GM12891 (cell line): ENCODE measurements around the gene TMEM131.
A peak's percentile ranks its signal among the peaks of the same experiment; 100 is the strongest.
"Not testable (repeated sequence)": the region's sequence is repeated elsewhere in the genome, so short reads cannot be mapped to it uniquely, and the experiment has no call there.

Experiments used
- DNase-seq: peaks from one replicate; pipeline ENCODE4 v3.0.0; 2011; ENCODE audit warnings: low spot score; ENCODE audit not compliant: insufficient read length
- FAIRE-seq: peaks from 2 replicates; lab custom pipeline; 2011; peaks lifted over from hg19 to GRCh38; lab: Jason Lieb, UNC
- PAX5 ChIP-seq: IDR thresholded peaks from 2 replicates; pipeline ENCODE4 v1.6.1; 2011; ENCODE audit warnings: low read length, moderate library complexity, mild to moderate bottlenecking; ENCODE audit not compliant: insufficient read depth, severe bottlenecking
- POLR2A ChIP-seq: IDR thresholded peaks from 2 replicates; pipeline ENCODE4 v1.6.1; 2011; ENCODE audit warnings: low read depth, low read length, control low read depth
- POLR2AphosphoS5 ChIP-seq: IDR thresholded peaks from 2 replicates; pipeline ENCODE4 v1.6.1; 2011; ENCODE audit warnings: low read depth, low read length, control low read depth
- POU2F2 ChIP-seq: IDR thresholded peaks from 2 replicates; pipeline ENCODE4 v1.6.1; 2011; ENCODE audit warnings: low read depth, mild to moderate bottlenecking, control low read depth, low read length, moderate library complexity
- SPI1 ChIP-seq: IDR thresholded peaks from 2 replicates; pipeline ENCODE4 v1.6.1; 2011; ENCODE audit warnings: low read depth, low read length, control low read depth
- TAF1 ChIP-seq: IDR thresholded peaks from 2 replicates; pipeline ENCODE4 v1.6.1; 2011; ENCODE audit warnings: low read depth, low read length, control low read depth

The TMEM131 gene

DNA sequence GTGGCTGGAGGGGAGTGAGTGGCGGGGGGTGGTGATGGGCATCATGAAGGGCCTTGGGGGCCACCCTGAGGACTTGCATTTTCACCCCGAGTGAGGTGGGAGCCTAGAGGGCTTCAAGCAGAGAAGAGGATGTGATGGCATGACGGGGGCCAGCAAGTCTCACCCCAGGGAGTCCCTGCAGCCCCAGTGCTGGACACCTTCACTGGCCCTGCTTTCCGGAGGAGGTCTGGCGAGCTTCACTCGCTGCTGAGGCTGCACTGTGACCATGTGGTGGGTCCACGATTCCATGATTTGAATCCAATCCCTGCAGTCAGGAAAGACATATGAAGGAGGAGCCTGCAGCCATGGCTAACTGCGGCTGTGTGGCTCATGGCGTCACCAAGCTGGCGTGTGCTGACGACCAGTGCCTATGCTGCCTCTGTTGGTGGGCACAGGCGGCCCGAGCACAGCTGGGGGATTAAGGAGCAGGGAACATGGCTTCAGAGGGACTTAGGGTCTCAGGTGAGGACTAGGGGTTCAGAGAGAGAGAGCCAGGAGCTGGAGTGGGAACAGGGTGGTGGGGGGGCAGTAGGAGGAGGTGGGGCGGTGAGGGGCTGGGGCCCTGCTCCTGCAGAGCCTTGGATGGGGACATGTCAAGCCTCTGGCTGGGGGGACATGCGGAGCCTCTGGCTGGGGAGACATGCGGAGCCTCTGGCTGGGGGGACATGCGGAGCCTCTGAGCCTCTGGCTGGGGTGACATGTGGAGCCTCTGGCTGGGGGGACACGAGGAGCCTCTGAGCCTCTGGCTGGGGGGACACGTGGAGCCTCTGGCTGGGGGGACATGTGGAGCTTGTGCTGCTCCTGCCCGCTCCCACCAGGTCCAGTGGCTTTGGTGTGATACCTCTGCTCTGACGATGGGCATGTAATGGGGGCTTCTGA is 278.8 kb downstream of the TMEM131 start:
- no peak for DNase-seq
- FAIRE-seq, result no peak
- TF ChIP-seq POU2F2, result no peak
- TF ChIP-seq TAF1, result no peak
- no peak for TF ChIP-seq POLR2AphosphoS5
- no peak for TF ChIP-seq SPI1
- TF ChIP-seq PAX5, result no peak
- no peak for TF ChIP-seq POLR2A

GRCh38 chr2:97715951-97716694 is 279.6 kb downstream of the TMEM131 start:
- no peak for DNase-seq
- FAIRE-seq, result no peak
- TF ChIP-seq POU2F2 (no peak), TAF1 (no peak), PAX5 (no peak), SPI1 (no peak), POLR2AphosphoS5 (no peak), POLR2A (no peak)

- TF ChIP-seq POLR2A (no peak), TAF1 (no peak), POLR2AphosphoS5 (no peak), SPI1 (no peak), PAX5 (no peak), POU2F2 (no peak)
- FAIRE-seq (no peak), DNase-seq (no peak)
Observed at GRCh38 chr2:97714950-97715652, 280.6 kb downstream of the TMEM131 start.

GRCh38 chr2:97714084-97714949 is 281.4 kb downstream of the TMEM131 start:
- no peak for TF ChIP-seq POLR2AphosphoS5
- TF ChIP-seq TAF1, result no peak
- TF ChIP-seq SPI1, result no peak
- TF ChIP-seq POU2F2, result no peak
- no peak for TF ChIP-seq POLR2A
- FAIRE-seq (no peak), DNase-seq (no peak)

DNA sequence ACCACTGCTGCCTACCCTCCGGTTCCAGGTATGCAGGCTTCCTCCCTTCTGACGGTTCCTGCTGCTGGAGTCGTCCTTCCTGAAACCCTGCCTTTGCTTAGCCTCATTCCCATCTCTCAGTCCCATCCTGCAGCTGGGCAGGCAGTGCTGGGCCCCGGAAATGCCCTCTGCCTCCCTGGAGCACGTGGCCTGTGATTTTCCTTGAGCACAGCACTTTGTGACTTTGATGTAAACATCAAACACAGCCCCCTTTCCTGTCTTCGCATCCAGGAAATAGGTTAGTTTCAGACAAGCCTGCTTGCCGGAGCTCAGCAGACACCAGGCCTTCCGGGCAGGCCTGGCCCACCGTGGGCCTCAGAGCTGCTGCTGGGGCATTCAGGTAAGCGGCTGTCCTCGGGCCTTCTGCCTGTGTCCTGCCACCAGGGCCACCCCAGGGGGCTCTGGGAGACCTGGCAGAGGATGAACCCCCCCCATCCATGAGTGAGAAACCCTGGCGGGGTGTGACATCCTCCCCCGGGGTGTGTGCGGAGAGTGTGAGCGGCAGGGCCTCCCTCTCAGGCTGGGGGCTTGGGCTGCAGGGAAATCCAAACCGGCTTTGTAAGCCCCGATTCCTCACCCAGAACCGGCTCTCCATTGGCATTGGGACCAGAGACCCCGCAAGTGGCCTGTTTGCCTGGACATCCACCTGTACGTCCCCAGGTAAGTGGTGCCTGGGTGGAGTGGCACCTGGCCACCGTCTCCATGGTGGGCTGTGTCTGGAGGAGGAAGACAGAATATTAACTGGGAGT is 282.3 kb downstream of the TMEM131 start, which contains the start of gene ZAP70:
Gene ZAP70, plus strand, starts transcription at position 281 of the 788 bp plus-strand sequence. CDS start 10,461 bp downstream, outside the sequence.
- DNase-seq (no peak), FAIRE-seq (peak; percentile 74)
- TF ChIP-seq SPI1, result no peak
- TF ChIP-seq POLR2AphosphoS5, result 0 out of 2 replicates have a peak, but pooled peaks have one; percentile 39
- TF ChIP-seq POU2F2, result no peak
- TF ChIP-seq POLR2A, result peak; percentile 69; the same call in 1 of the 2 replicates
- TF ChIP-seq PAX5, result no peak
- no peak for TF ChIP-seq TAF1

DNA sequence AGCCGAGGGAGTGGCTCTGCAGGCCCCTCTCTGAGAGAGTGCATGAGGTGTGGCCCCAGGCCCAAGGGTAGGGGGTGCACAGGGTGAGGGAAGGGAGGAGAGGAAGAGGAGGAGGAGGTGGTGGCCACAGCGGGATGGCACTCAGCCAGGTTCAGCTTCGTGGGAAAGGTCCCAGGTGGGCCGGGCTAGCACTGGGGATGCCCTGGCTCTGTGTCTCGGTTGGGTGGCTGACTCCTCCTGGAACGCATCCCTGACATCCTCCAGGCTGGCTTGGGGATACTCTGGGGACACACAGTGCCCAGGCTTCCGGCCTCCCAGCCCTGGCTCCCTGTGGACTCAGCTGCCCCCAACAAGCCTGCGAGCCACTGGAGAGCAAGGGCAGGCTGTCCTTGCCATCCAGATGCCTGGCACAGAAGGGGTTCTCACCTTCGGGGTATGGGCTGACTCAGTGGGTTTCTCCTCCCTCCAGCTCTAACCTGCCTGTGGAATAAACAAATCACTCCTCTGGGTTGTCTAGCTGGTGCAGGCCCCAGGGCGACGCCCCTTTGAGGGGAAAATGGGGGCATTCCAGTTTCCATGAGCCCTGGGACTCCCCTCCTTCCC is 283.0 kb downstream of the TMEM131 start:
- FAIRE-seq (no peak), DNase-seq (no peak)
- no peak for TF ChIP-seq POU2F2

DNA sequence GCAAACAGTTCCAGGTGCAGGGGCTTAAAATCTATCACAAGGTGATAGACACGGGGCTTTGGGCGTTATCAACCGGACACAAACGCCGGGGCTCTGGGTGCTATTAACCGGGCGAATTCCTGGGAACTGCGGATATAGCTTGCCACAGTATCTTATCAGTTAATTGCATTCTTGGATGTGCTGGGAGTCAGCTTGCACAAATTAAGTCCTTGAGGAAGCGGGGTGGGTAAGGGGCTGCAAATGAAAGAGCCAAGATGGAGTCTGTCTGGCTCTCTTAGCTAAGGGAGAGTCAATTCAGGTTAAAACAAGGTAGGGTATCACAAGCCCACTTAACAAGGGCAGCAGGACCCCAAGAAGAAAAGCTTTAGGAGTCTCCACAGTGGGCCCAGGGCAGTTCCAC is 283.6 kb downstream of the TMEM131 start:
- not testable (repeated sequence) for FAIRE-seq, DNase-seq

DNA sequence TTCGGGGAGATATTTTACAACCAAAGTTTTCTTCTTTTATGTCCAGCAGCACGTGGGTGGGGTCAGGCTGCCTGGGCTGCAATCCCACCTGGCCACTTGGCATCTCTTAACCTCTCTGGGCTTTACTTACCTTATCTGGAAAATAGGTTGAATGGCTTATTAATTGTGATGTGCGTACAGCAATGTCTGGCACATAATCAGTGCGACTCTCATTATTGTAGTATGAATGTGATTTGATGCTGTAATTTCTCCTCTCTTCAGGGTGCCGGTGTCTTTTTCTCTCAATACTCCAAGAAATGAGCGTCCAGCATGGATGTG is 284.4 kb downstream of the TMEM131 start:
- FAIRE-seq, result no peak
- no peak for TF ChIP-seq SPI1
- no peak for TF ChIP-seq POLR2AphosphoS5
- no peak for TF ChIP-seq POLR2A
- no peak for TF ChIP-seq TAF1
- TF ChIP-seq PAX5, result no peak
- no peak for TF ChIP-seq POU2F2

More for the DNA sequence above, 284.4 kb downstream of the TMEM131 start:
- no peak for DNase-seq
